HG03354 (cell line): ENCODE measurements around the gene ATP13A1.
"Not testable (repeated sequence)": the region's sequence is repeated elsewhere in the genome, so short reads cannot be mapped to it uniquely, and the experiment has no call there.

ENCODE experiments used
- ATAC-seq: cut with Tn5 transposase; IDR thresholded peaks from one replicate; pipeline ENCODE4 v1.9.1; 2021; ENCODE audit warnings: mild to moderate bottlenecking; ENCODE audit not compliant: unreplicated experiment, poor library complexity, severe bottlenecking

The ATP13A1 gene

DNA sequence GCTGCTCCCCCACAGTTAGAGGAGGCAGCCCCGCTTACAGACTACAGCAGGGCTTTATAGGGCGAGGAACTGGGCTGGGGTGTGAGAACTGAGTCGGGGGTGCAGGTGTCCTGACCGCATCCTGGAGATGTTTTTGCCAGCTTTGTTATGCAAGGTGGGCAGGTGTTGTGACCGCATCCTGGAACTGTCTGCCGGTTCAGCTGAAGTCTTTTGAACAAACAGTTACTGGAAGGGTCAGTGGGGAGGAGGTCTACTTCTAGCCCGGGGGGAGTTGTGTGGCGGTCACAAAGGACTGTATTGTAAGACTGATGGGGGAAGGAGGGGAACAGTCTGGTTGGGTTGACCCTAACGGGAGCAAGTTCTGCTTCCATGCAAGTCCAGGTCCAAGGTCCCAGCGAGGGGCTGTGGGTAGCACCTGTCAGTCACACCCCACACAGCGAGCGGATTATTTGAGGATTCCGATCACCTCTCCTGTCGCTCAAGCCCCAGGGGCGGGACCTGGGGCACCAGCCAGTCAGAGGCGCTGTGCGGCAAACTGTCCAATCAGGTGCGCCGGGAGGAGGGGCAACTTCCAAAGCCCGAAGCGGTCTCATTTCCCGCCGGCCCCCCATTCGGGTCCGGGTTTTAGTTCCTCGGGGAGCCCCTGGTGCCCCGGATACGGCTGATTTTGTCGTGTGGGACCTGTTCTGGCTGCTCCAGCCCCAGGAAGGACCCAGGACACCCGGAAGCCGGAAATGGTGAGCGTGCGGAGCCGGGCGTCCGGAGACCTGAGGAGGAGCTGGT is 4.9 kb upstream of the ATP13A1 start, which contains the start of gene ZNF101:
Gene ZNF101, plus strand, starts transcription at position 610 of the 783 bp plus-strand sequence. Its CDS starts 125 bp downstream, at position 735.
- ATAC-seq: peak; percentile 76

- ATAC-seq: not testable (repeated sequence)
These were observed 2.0 kb upstream of the ATP13A1 start for GRCh38 chr19:19665420-19665948.

DNA sequence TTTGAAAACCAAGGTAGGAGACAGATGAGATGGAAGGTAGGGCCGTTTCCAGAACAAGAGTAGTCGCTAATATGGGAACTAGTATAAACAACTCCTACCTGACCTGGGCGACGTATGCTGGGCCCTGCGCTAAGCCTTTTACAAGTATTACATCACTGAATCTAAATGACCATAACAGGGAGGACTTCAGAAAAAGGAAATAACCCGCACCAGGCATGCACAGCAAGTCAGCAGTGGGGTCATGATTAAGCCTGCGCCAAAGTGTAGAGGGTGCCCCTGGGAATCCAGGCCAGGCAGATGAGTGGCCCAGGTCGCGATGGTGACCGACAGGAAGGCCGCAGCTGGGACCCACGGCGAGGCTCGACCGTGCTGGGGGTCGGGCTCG is 613 bp downstream of the ATP13A1 start:
- ATAC-seq: no peak

DNA sequence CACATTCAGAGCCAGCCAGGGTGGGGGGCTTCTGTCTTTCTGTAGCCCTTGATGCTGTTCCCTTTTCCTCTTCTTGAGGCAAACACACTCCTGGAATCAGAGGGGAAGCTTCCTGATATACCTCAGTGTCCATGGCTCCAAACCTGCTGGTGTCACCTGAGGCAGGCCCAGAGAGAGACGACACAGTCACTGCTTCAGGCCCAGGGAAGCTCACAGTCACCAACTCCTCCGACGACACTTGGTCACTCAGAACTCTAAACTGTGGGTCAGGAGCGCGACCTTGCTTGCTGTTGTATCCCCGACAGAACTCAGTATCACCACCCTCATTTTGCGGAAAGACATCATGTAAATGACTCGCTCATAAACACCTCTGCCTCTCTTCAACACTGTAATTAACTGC is 1.1 kb downstream of the ATP13A1 start:
- no peak for ATAC-seq

GRCh38 chr19:19661675-19662251 is 1.7 kb downstream of the ATP13A1 start:
- peak; percentile 39 for ATAC-seq

DNA sequence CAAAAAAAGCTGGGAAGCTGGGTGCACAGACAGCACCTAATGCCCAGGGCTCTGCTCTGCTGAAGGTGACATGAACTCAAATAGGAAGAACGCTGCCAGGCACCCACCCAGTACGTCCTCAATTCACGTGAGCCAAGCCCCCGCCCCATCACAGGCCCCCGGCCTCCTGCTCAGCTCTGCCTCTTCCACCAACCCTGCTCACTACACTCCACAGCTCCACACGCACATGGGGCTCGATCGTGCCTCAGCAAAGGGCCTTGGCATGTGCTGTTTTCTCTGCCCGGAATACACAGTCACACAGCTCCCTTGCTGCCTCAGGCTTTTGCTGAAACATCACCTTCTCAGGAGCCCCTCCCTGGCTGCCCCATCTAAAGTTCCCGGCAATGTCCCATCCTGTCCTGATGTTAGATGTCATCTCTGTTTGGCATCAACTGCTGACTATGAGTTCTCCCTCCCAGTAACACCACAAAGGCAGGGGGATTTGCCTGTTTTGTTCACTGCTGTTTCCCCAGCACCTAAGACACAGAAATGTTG is 2.3 kb downstream of the ATP13A1 start:
- no peak for ATAC-seq

- ATAC-seq: no peak
These were observed 3.7 kb downstream of the ATP13A1 start for GRCh38 chr19:19659646-19660245.

- no peak for ATAC-seq
These were observed 6.1 kb downstream of the ATP13A1 start for GRCh38 chr19:19657397-19657783.

DNA sequence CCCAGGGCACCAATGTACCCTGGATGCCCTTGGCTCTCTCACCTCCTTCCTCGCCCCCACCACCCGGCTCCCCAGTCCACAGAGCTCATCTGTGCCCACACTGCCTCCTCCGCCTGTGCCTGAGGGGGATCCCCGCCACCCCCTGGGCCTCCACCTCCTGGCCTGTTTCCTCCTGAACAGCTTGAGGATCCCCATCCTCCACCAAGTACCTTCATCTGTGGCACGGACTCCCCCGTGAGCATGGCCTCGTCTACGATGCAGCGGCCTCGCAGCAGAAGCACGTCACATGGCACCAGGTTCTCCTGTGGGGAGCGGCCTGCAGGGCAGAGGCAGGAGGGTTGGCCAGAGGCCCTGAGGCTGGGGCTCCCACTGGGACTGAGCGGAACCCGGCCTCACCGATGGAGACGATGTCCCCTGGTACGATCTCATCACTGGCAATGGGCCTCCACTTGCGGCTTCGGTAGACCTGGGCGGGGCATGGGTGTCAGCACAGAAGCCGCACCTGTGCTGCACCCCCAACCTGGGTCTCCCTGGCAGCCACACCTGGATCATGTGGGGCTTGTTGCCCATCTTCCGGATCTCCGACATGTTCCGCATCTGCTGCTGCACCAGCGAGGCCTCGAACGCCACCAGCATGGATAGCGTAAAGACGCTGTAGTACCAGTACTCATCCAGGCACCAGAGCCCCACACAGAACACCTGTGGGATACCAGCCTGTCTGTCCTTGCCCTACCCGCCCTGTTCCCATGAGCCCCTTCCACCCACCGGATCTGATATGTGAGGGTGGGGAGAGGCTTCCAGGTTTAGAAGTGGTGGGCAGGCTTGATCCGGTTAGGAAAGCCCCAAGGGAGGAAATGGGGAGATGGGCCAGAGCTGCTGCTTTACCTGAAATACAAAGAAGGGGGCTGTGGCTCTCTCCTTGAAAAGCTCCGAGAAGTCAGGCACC is 6.8 kb downstream of the ATP13A1 start:
- ATAC-seq: no peak

DNA sequence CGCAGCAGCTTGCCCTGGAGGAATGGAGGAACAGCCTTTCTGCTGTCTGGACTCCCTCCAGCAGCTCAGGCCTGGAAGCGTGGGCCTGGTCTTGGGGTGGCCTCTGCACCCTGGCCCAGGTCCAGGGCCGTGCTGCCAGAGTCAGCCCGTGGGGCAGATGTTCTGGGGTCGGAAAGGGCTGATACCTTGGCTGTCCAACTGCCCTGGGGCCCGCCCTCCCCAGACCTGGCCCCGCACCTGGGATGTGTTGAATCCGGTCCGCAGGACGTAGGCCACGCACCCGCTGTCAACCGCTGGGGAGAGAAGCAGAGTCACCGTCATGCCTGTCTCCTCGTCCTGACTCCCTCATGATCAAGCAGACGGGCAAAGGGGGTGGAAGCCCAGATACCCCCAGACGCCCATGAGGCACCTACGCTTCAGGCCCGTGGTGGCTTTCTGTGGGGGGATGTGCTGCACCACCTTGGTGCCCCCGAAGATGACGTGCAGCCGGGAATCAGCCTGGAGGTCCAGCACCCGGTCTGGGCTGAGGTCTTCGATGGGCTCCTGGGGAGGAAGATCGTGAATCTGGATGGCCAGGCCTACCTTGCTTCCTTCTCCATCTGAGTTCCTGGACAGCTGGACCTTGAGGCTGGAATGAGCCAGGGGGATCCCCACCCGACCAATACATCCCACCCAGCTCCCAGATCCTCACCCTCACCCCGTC is 7.7 kb downstream of the ATP13A1 start:
- ATAC-seq: no peak

DNA sequence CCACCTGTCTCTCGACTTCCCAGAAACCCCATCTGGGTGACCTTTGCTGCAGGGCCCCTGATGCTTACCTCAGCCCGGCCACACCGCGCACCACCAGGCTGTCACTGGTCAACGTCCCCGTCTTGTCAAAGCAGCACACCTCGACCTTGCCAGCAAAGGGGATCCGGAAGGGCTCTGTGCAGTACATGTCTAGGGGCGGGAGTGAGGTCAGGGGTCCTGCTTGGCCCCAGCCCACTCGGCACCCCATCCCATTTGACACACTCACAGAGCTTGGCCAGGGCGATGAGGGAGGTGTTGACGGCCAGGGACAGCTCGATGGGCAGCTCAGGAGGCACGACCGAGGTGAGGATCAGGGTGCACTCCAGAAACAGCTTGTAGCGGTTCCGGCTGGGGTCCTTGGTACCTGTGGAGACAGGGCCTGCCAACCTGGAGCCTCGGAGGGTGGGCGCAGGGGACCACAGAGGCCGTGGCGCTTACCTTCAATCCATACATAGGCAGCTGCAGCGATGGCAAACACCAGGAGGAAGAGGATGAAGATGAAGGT is 8.4 kb downstream of the ATP13A1 start:
- ATAC-seq: no peak

DNA sequence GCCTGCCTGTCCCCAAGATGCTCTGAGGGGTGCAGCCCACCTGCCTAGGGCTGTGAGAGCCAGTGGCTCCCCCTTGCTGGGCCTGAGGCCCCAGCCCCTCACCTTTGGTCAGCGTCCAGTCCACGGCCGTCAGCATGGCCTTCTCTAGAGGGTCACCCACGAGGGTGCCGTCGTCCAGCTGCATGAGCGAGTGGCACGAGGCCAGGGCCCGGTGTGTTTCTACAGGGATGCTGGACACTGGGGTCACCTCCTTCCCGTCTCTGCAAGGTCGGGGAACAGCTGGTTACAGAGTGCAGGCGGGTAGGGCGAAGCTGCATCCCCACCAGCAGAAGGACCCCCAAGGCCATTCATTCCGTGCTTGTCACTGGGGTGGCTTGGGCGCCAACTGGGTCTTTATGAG is 9.0 kb downstream of the ATP13A1 start:
- no peak for ATAC-seq

- no peak for ATAC-seq
These were observed 9.8 kb downstream of the ATP13A1 start for GRCh38 chr19:19653597-19654147.

DNA sequence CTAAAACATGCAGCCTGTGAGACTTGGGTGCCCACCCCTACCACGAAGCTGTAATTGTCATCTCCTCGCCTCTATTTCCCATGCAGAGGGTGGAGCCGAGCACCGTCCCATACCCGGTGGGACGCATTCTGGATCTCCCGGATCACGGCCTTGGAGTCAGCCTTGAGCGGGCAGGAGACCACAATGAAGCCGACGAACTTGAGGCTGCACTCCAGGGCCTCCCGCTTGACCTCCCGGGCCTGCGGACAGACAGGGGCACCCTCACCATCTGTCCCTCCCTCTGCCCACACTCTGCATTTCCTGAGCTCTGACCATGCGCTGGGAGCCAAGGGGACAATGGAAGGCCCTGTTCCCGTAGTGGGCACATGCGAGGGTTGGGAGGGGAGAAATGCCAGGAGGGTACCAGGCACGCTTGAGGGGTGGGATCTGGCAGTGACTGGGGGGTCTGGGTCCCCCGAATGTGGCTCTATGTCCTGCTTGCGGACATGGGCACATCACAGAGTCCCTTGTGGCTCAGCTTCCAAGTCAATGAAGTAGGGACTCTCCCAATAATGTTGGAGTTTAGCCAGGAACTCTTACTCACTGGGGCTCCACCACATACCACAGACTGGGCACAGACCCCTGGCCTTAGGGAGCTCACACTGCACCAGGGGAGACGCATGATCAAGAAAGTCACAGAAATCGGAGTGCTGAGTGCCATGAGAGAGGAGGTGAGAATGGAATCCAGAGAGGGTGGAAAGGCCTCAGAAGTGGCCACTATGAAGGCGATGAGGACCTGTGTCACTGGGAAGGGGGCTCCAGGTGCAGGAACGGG is 10.8 kb downstream of the ATP13A1 start:
- ATAC-seq: no peak

- ATAC-seq: no peak
These were observed 12.4 kb downstream of the ATP13A1 start for GRCh38 chr19:19651076-19651475.

- ATAC-seq: no peak
These were observed 13.1 kb downstream of the ATP13A1 start for GRCh38 chr19:19650331-19650730.

- no peak for ATAC-seq
These were observed 13.9 kb downstream of the ATP13A1 start for GRCh38 chr19:19649580-19649995.

DNA sequence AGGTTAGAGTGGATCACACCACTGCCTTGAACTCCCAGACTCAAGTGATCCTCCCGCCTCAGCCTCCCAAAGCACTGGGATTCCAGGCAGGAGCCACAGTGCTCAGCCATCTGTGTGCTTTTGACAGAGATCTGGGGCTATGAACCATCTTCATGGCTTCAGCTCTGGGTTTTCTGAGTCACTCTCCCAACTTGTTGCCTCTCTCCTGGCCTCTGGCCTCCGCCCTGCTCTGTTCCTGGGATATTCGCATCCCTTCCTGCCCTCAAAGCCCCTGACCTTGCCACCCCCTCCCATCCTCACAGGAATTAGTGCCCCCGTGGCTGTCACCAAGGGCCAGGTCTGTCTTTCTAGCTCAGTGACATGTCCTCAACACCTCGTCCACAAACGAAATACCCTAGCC is 14.3 kb downstream of the ATP13A1 start:
- ATAC-seq: no peak
